Measurements from ENCODE around the gene ALG11. TPM values are rescaled to one million over a fixed set of nuclear protein-coding genes. Genes with fewer than 3 reads are reported as not detected.
"Not testable (repeated sequence)": the region's sequence is repeated elsewhere in the genome, so short reads cannot be mapped to it uniquely, and the experiment has no call there.

The ALG11 gene
- total RNA-seq, 4 donors from 2014 or later: 15.2 to 21.9 (median 19.6) TPM

GRCh38 chr13:51978796-51979556, 33.2 kb upstream of the ALG11 start:
- H3K9me3 ChIP-seq: no peaks in the 10 kb centered on the region
- no peak overlapping the region for H3K4me3 ChIP-seq
- TF ChIP-seq EP300 (IDR thresholded peaks at IDR 0.05) (no peak), POLR2AphosphoS5 (IDR thresholded peaks at IDR 0.05) (no peak), CTCF (IDR thresholded peaks at IDR 0.05) (no peak), POLR2A (IDR thresholded peaks at IDR 0.05) (no peak)
- 36 to 41% methylated on average over 2 of the region's 5 CpGs for WGBS, 2 donors (ENCODE audit: low coverage in 1 of 2)
- peaks cover 0 to 9% of the 10 kb centered on the region in 2 donors for H3K36me3 ChIP-seq
- no peak overlapping the region for H3K27ac ChIP-seq
- no peak for ATAC-seq
- H3K4me1 ChIP-seq: no peaks in the 10 kb centered on the region
- no peaks in the 10 kb centered on the region for H3K27me3 ChIP-seq

- Histone ChIP-seq H3K4me1 (no peaks in the 10 kb centered on the region), H3K9me3 (no peaks in the 10 kb centered on the region), H3K4me3 (no peak overlapping the region), H3K36me3 (no peaks in the 10 kb centered on the region), H3K27me3 (no peaks in the 10 kb centered on the region), H3K27ac (no peak overlapping the region)
- 65 to 74% methylated on average over 4 of the region's 4 CpGs for WGBS, 2 donors (ENCODE audit: low coverage in 1 of 2)
- no peak for TF ChIP-seq POLR2AphosphoS5 (IDR thresholded peaks at IDR 0.05)
- no peak for ATAC-seq
These were observed 31.3 kb upstream of the ALG11 start for GRCh38 chr13:51980908-51981307.

GRCh38 chr13:51981355-51981754, 30.8 kb upstream of the ALG11 start:
- Histone ChIP-seq H3K4me3 (no peak overlapping the region), H3K36me3 (no peaks in the 10 kb centered on the region), H3K4me1 (no peaks in the 10 kb centered on the region), H3K27ac (no peak overlapping the region), H3K9me3 (no peaks in the 10 kb centered on the region), H3K27me3 (no peaks in the 10 kb centered on the region)
- TF ChIP-seq CTCF (IDR thresholded peaks at IDR 0.05) (no peak), POLR2A (IDR thresholded peaks at IDR 0.05) (no peak), EP300 (IDR thresholded peaks at IDR 0.05) (no peak), POLR2AphosphoS5 (IDR thresholded peaks at IDR 0.05) (no peak)
- 70 to 95% methylated on average over 3 to 4 of the region's 4 CpGs for WGBS, 2 donors (ENCODE audit: low coverage in 1 of 2)
- no peak for ATAC-seq

GRCh38 chr13:51983292-51983691, 28.9 kb upstream of the ALG11 start:
- not testable (repeated sequence) for H3K9me3 ChIP-seq, H3K27ac ChIP-seq, H3K4me3 ChIP-seq, H3K36me3 ChIP-seq, H3K27me3 ChIP-seq, H3K4me1 ChIP-seq, ATAC-seq
- WGBS, 2 donors (ENCODE audit: low coverage in 1 of 2): no CpG with 5 or more reads among the region's 3 CpGs

GRCh38 chr13:51984904-51985303, 27.3 kb upstream of the ALG11 start:
- not testable (repeated sequence) for H3K9me3 ChIP-seq, H3K27me3 ChIP-seq, H3K27ac ChIP-seq, H3K36me3 ChIP-seq, H3K4me3 ChIP-seq, H3K4me1 ChIP-seq, ATAC-seq
- 85 to 88% methylated on average over 4 of the region's 4 CpGs for WGBS, 2 donors (ENCODE audit: low coverage in 1 of 2)

GRCh38 chr13:51988988-51989618, 23.1 kb upstream of the ALG11 start:
- no peak overlapping the region for H3K4me3 ChIP-seq
- no peak for TF ChIP-seq POLR2AphosphoS5 (IDR thresholded peaks at IDR 0.05)
- no peak for TF ChIP-seq POLR2A (IDR thresholded peaks at IDR 0.05)
- no peak for TF ChIP-seq CTCF (IDR thresholded peaks at IDR 0.05)
- no peaks in the 10 kb centered on the region for H3K36me3 ChIP-seq
- H3K27me3 ChIP-seq: no peaks in the 10 kb centered on the region
- WGBS, 2 donors (ENCODE audit: low coverage in 1 of 2): 87 to 100% methylated on average over 3 of the region's 3 CpGs
- no peaks in the 10 kb centered on the region for H3K9me3 ChIP-seq
- no peak for ATAC-seq
- H3K4me1 ChIP-seq: no peaks in the 10 kb centered on the region
- H3K27ac ChIP-seq: no peak overlapping the region
